SH-SY5Y (cell line): ENCODE measurements around the gene TMEM132A.

Experiments
- GATA2 ChIP-seq: IDR thresholded peaks from 2 replicates; pipeline ENCODE4 v1.6.1; 2011; ENCODE audit warnings: mild to moderate bottlenecking, low read depth, low read length
- GATA3 ChIP-seq: IDR thresholded peaks from 2 replicates; pipeline ENCODE4 v1.6.1; 2011; ENCODE audit warnings: low read depth, mild to moderate bottlenecking, low read length, moderate library complexity

GRCh38 chr11:60889869-60890311, 34.4 kb upstream of the TMEM132A start:
- TF ChIP-seq GATA3 (no peak), GATA2 (no peak)
